SU-DHL-6 (cell line): ENCODE results near the gene FIGN.

Experiments
- H2AFZ ChIP-seq: fragments of 200-600 bp; sonication (generic); 2 replicates; pipeline ENCODE4 v1.6.1; 2014; ENCODE audit warnings: low read depth, mild to moderate bottlenecking, moderate library complexity, mixed read lengths, antibody characterized with exemption, low read length; ENCODE audit not compliant: severe bottlenecking
- H3F3A ChIP-seq: fragments of 200-600 bp; shearing (Covaris generic); 2 replicates; pipeline ENCODE4 v1.6.0; 2016; ENCODE audit warnings: antibody characterized with exemption, mild to moderate bottlenecking; ENCODE audit not compliant: insufficient read depth
- H3K27ac ChIP-seq: fragments of 200-600 bp; sonication (generic); 2 replicates; pipeline ENCODE4 v1.5.1; 2016; ENCODE audit warnings: low read depth, mild to moderate bottlenecking, low read length, moderate library complexity, mixed read lengths
- H3K27me3 ChIP-seq: fragments of 200-600 bp; sonication (generic), shearing (Covaris generic); 2 replicates; pipeline ENCODE4 v1.6.0; 2014; ENCODE audit warnings: mild to moderate bottlenecking, low read length
- H3K36me3 ChIP-seq: fragments of 200-600 bp; sonication (generic); 2 replicates; pipeline ENCODE4 v1.6.1; 2014; ENCODE audit warnings: mild to moderate bottlenecking, low read length, mixed read lengths
- H3K4me2 ChIP-seq: fragments of 300-600, 200-600 bp; shearing (Covaris generic), sonication (generic); 2 replicates; pipeline ENCODE4 v1.6.0; 2014; ENCODE audit warnings: low read length, low read depth, mild to moderate bottlenecking; ENCODE audit not compliant: poor library complexity, severe bottlenecking
- H3K4me3 ChIP-seq: fragments of 200-600 bp; sonication (generic); 2 replicates; pipeline ENCODE4 v1.5.1; 2014; ENCODE audit warnings: antibody characterized with exemption, low read length, mild to moderate bottlenecking, mixed read lengths; ENCODE audit not compliant: insufficient read depth, poor library complexity, severe bottlenecking
- H3K79me2 ChIP-seq: fragments of 200-600 bp; sonication (generic); 2 replicates; pipeline ENCODE4 v1.6.1; 2014; ENCODE audit warnings: mild to moderate bottlenecking, low read length, moderate library complexity; ENCODE audit not compliant: insufficient read depth
- H3K9ac ChIP-seq: fragments of 200-600 bp; sonication (generic); 2 replicates; pipeline ENCODE4 v1.7.0; 2014; ENCODE audit warnings: mild to moderate bottlenecking, low read length
- H3K9me2 ChIP-seq: fragments of 200-600 bp; sonication (generic); replicated peaks from 2 replicates; pipeline ENCODE4 v1.6.1; 2014; ENCODE audit warnings: low read length; ENCODE audit not compliant: insufficient read depth
- H3K9me3 ChIP-seq: fragments of 200-600 bp; sonication (generic); 2 replicates; pipeline ENCODE4 v1.6.1; 2014; ENCODE audit warnings: low read length, mixed read lengths; ENCODE audit not compliant: insufficient read depth
- H4K20me1 ChIP-seq: fragments of 200-600 bp; sonication (generic); 2 replicates; pipeline ENCODE4 v1.6.1; 2014; ENCODE audit warnings: low read depth, mild to moderate bottlenecking, antibody characterized with exemption, low read length, moderate library complexity, mixed read lengths
- EZH2phosphoT487 ChIP-seq: fragments of 200-600 bp; sonication (generic), shearing (Covaris generic); conservative IDR thresholded peaks from 2 replicates; pipeline ENCODE4 v1.6.1; 2018; ENCODE audit warnings: mild to moderate bottlenecking, antibody characterized with exemption, low read length, moderate library complexity, mixed read lengths
- TF ChIP-seq, protein P1 (sequence below): fragments of 200-600 bp; sonication (generic); IDR thresholded peaks from one replicate; pipeline ENCODE4 v1.5.1; 2017; ENCODE audit warnings: antibody characterized with exemption, mild to moderate bottlenecking, low read length, moderate library complexity; ENCODE audit not compliant: insufficient read depth, poor library complexity, severe bottlenecking

The FIGN gene

DNA sequence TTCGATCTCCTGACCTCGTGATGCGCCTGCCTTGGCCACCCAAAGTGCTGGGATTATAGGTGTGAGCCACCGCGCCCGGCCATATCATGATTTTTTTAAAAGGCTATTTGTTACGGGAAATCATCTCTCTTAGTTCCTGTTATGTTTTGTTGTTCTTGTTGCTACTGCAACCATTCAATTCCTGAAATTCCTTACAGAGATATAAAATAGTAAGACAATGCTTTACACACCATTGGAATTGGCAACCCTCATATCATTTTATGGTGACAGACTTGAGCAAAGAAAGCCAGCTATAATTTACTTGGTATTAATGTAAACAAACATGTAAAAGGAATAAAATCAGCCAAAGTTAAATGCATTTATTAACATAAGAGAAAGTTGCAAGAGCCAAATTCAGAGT, 163.0 kb downstream of the FIGN start:
- H3K79me2 ChIP-seq, result no peaks in the 10 kb centered on the region
- no peak overlapping the region for H3K4me3 ChIP-seq
- TF ChIP-seq EZH2phosphoT487, result no peak
- TF ChIP-seq, protein P1, sequence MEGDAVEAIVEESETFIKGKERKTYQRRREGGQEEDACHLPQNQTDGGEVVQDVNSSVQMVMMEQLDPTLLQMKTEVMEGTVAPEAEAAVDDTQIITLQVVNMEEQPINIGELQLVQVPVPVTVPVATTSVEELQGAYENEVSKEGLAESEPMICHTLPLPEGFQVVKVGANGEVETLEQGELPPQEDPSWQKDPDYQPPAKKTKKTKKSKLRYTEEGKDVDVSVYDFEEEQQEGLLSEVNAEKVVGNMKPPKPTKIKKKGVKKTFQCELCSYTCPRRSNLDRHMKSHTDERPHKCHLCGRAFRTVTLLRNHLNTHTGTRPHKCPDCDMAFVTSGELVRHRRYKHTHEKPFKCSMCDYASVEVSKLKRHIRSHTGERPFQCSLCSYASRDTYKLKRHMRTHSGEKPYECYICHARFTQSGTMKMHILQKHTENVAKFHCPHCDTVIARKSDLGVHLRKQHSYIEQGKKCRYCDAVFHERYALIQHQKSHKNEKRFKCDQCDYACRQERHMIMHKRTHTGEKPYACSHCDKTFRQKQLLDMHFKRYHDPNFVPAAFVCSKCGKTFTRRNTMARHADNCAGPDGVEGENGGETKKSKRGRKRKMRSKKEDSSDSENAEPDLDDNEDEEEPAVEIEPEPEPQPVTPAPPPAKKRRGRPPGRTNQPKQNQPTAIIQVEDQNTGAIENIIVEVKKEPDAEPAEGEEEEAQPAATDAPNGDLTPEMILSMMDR, result no peak
- H4K20me1 ChIP-seq, result no peaks in the 10 kb centered on the region
- no peak overlapping the region for H3K4me2 ChIP-seq
- no peaks in the 10 kb centered on the region for H3K9me3 ChIP-seq
- no peaks in the 10 kb centered on the region for H3K27me3 ChIP-seq
- no peaks in the 10 kb centered on the region for H3K36me3 ChIP-seq
- no peak overlapping the region for H2AFZ ChIP-seq
- H3K27ac ChIP-seq, result no peak overlapping the region
- H3K9ac ChIP-seq, result no peak overlapping the region
- H3F3A ChIP-seq, result no peaks in the 10 kb centered on the region
- H3K9me2 ChIP-seq, result no peaks in the 10 kb centered on the region

DNA sequence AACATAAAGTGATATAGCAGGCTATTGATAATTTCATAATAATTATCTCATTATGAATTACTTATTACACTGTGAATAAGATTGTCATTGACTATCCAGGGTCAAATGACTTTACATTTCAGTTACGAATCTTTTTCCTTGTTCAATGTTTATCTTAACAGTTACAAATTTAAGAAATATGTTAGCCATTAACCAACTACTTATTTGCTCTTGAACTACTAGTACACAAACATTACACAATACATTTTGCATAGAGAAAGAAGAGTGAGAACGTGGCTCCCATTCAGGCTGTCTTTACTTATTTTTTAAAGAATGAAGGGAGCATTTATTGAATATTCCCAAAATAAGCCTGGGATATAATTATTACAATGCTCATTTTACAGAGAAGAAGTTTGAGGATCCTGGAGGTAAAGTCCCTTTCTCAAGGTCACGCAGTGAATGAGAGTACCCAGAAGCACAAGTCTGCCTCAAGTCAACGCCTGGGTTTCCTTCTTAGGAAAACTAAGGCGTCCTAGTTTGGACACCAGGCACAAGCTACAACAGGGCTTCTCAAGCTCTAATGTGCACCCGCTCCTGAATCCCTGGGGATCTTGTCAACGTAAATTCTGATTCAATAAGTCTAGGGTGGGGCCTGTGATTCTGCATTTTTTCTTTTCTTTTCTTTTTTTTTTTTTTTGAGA, 164.2 kb downstream of the FIGN start:
- no peaks in the 10 kb centered on the region for H3K36me3 ChIP-seq
- H3K9ac ChIP-seq, result no peak overlapping the region
- H3K4me3 ChIP-seq, result no peak overlapping the region
- TF ChIP-seq, protein P1, result no peak
- TF ChIP-seq EZH2phosphoT487, result no peak
- no peaks in the 10 kb centered on the region for H3F3A ChIP-seq
- H4K20me1 ChIP-seq, result no peaks in the 10 kb centered on the region
- H3K4me2 ChIP-seq, result no peak overlapping the region
- H3K79me2 ChIP-seq, result no peaks in the 10 kb centered on the region
- no peak overlapping the region for H2AFZ ChIP-seq
- no peaks in the 10 kb centered on the region for H3K9me2 ChIP-seq
- no peaks in the 10 kb centered on the region for H3K27me3 ChIP-seq
- no peaks in the 10 kb centered on the region for H3K9me3 ChIP-seq
- H3K27ac ChIP-seq, result no peak overlapping the region

- H3K9me2 ChIP-seq, result no peaks in the 10 kb centered on the region
- H2AFZ ChIP-seq, result no peak overlapping the region
- no peaks in the 10 kb centered on the region for H3K27me3 ChIP-seq
- H3F3A ChIP-seq, result no peaks in the 10 kb centered on the region
- H3K4me3 ChIP-seq, result no peak overlapping the region
- TF ChIP-seq EZH2phosphoT487, result no peak
- TF ChIP-seq, protein P1, result no peak
- no peak overlapping the region for H3K27ac ChIP-seq
- no peak overlapping the region for H3K4me2 ChIP-seq
- H3K9me3 ChIP-seq, result no peaks in the 10 kb centered on the region
- no peaks in the 10 kb centered on the region for H3K79me2 ChIP-seq
- no peaks in the 10 kb centered on the region for H3K36me3 ChIP-seq
- no peaks in the 10 kb centered on the region for H4K20me1 ChIP-seq
- no peak overlapping the region for H3K9ac ChIP-seq
These were observed 165.4 kb downstream of the FIGN start for GRCh38 chr2:163570391-163570790.

DNA sequence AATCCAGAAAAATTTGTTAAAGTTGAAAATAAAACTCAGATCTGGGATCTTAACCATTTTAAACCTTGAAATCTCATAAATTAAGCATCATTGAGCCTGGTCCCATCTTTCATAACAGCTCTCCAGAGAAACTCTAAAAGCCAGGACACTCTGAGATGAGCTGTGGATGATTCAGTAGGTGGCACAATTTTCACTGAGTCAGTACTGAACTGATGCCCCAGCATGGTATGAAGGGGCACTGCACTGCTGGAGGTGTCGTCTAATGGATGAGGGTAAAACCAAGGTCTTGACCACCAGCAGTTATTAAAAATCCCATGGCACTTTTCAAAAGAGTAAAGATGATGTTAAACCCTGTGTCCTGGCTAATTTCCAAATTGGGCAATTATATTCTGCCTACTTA, 170.6 kb downstream of the FIGN start:
- Histone ChIP-seq H3K4me2 (no peak overlapping the region), H3K9me2 (no peaks in the 10 kb centered on the region), H2AFZ (no peak overlapping the region), H3K4me3 (no peak overlapping the region), H3K27ac (no peak overlapping the region), H3K79me2 (no peaks in the 10 kb centered on the region), H3K9me3 (no peaks in the 10 kb centered on the region), H3K9ac (no peak overlapping the region), H4K20me1 (no peaks in the 10 kb centered on the region), H3K36me3 (no peaks in the 10 kb centered on the region), H3F3A (no peaks in the 10 kb centered on the region), H3K27me3 (no peaks in the 10 kb centered on the region)
- no peak for TF ChIP-seq EZH2phosphoT487
- TF ChIP-seq, protein P1, result no peak
